Activated B cell treated with CpG ODN at 0.5 μM for 24 hours (primary cell): ENCODE measurements around the gene PLEKHA5. TPM values are rescaled to one million over a fixed set of nuclear protein-coding genes. Genes with fewer than 3 reads are reported as not detected.
"Not testable (repeated sequence)": the region's sequence is repeated elsewhere in the genome, so short reads cannot be mapped to it uniquely, and the experiment has no call there.

Source experiments
- ATAC-seq: fragments of 200-7000 bp; cut with Tn5 transposase; one replicate; pipeline ENCODE4 v1.10.0; 2021; ENCODE audit warnings: low read depth, mild to moderate bottlenecking, moderate library complexity
- CTCF ChIA-PET: fragments of 350-600 bp; sonication (Branson Sonifier 250); formaldehyde crosslinking; loops from one replicate; lab custom pipeline; 2021; ENCODE audit warnings: antibody characterized with exemption; lab: Charles Lee
- POLR2A ChIA-PET: fragments of 350-600 bp; sonication (Branson Sonifier 250); formaldehyde crosslinking; loops from one replicate; lab custom pipeline; 2021; ENCODE audit warnings: antibody characterized with exemption; lab: Charles Lee
- DNase-seq: peaks from one replicate; pipeline ENCODE4 v3.0.0; 2022
- H3K27ac Mint-ChIP-seq: one replicate; pipeline ENCODE4 v1.8.0; 2020; ENCODE audit warnings: mixed read lengths
- H3K27me3 Mint-ChIP-seq: one replicate; pipeline ENCODE4 v1.8.0; 2021; ENCODE audit warnings: mixed read lengths
- H3K36me3 Mint-ChIP-seq: one replicate; pipeline ENCODE4 v1.8.0; 2021; ENCODE audit warnings: low read depth, mixed read lengths
- H3K4me1 Mint-ChIP-seq: one replicate; pipeline ENCODE4 v1.8.0; 2021; ENCODE audit warnings: mixed read lengths
- H3K4me3 Mint-ChIP-seq: one replicate; pipeline ENCODE4 v1.8.0; 2020; ENCODE audit warnings: mild to moderate bottlenecking, mixed read lengths
- H3K9me3 Mint-ChIP-seq: one replicate; pipeline ENCODE4 v1.8.0; 2020; ENCODE audit warnings: mixed read lengths
- intact Hi-C: fragments of 100-400 bp; cut with micrococcal nuclease; formaldehyde crosslinking; loops from one replicate; pipeline ENCODE4 v1.15.1; 2024
- total RNA-seq: library from RNA; stranded (reverse); gene quantifications from 2 replicates; pipeline ENCODE4 v1.2.3, GENCODE V29; 2022
- TF ChIP-seq, protein P1 (sequence below): fragments of 200-600 bp; IDR thresholded peaks from one replicate; pipeline ENCODE4 v1.8.0; 2022; ENCODE audit warnings: antibody characterized with exemption, mild to moderate bottlenecking

The PLEKHA5 gene
- total RNA-seq, 1 donor from 2014 or later, result 0.11 TPM

DNA sequence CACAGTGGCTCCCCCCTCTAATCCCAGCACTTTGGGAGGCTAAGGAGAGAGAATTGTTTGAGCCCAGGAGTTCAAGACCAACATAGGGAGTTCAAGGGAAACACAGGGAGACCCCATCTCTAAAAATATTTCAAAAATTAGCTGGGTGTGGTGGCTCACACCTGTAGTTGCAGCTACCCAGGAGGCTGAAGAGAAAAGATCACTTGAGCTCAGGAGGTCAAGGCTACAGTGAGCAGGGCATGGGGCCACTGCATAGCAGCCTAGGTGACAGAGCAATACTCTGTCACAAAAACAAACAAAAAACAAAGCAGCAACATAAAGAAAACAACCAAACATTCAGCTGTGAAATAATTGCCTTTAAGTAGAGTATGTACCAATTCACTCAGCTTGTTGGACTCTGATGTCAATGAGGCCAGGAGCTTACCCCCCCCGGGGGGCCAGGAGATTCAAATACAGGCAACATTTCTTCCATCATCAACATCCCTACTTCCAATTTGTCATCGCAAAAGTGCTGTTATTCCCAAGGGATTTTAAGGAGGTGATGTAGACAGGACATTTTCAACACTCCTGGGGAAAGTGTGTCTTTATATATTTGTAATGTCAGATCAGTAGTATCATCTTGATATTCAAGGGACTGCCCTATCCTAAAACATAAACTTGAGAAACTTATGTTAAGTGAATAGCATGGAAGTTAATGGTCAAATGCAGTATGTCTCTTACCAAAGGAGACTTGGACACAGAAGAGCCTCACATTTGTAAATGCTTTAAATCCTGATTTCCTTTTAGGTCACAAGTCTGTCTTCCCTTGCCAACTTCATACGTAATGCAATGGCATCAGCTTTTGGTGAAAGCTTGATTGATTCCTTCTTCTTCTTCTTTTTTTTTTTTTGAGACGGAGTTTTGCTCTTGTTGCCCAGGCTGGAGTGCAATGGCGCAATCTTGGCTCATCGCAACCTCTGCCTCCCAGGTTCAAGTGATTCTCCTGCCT, 269.1 kb downstream of the PLEKHA5 start:
- no peak for ATAC-seq
- Mint-ChIP-seq H3K4me3 (no peak overlapping the region), H3K27me3 (no peaks in the 10 kb centered on the region), H3K36me3 (no peaks in the 10 kb centered on the region), H3K27ac (no peak overlapping the region), H3K9me3 (no peaks in the 10 kb centered on the region), H3K4me1 (no peaks in the 10 kb centered on the region)
- ChIA-PET POLR2A (no interaction called here), CTCF (no interaction called here)
- no peak for DNase-seq
- intact Hi-C loops, result no loop called here
- TF ChIP-seq, protein P1, sequence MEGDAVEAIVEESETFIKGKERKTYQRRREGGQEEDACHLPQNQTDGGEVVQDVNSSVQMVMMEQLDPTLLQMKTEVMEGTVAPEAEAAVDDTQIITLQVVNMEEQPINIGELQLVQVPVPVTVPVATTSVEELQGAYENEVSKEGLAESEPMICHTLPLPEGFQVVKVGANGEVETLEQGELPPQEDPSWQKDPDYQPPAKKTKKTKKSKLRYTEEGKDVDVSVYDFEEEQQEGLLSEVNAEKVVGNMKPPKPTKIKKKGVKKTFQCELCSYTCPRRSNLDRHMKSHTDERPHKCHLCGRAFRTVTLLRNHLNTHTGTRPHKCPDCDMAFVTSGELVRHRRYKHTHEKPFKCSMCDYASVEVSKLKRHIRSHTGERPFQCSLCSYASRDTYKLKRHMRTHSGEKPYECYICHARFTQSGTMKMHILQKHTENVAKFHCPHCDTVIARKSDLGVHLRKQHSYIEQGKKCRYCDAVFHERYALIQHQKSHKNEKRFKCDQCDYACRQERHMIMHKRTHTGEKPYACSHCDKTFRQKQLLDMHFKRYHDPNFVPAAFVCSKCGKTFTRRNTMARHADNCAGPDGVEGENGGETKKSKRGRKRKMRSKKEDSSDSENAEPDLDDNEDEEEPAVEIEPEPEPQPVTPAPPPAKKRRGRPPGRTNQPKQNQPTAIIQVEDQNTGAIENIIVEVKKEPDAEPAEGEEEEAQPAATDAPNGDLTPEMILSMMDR, result no peak

DNA sequence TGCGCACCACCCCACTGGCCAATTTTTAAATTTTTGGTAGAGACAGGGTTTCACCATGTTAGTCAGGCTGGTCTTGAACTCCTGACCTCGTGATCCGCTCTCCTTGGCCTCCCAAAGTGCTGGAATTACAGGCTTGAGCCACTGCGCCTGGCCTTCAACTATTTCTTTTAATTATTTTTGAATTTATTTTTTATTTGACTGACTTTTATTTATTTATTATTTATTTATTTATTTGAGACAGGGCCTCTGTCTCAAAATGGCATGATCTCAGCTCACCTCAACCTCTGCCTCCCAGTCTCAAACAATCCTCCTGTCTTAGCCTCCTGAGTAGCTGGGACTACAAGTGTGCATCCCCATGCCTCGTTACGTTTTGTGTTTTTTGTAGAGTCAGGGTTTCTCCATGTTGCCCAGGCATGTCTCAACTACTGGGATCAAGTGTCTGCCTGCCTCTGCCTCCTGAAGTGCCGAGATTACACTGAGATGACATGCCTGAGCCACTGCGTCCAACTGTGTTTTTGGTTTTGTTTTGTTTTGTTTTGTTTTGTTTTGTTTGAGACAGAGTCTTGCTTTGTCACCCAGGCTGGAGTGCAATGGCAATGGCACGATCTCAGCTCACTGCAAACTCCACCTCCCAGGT, 271.2 kb downstream of the PLEKHA5 start:
- DNase-seq, ATAC-seq, POLR2A ChIA-PET, intact Hi-C loops, H3K27ac Mint-ChIP-seq, H3K9me3 Mint-ChIP-seq, H3K36me3 Mint-ChIP-seq, CTCF ChIA-PET, H3K27me3 Mint-ChIP-seq, H3K4me3 Mint-ChIP-seq, H3K4me1 Mint-ChIP-seq: not testable (repeated sequence)

DNA sequence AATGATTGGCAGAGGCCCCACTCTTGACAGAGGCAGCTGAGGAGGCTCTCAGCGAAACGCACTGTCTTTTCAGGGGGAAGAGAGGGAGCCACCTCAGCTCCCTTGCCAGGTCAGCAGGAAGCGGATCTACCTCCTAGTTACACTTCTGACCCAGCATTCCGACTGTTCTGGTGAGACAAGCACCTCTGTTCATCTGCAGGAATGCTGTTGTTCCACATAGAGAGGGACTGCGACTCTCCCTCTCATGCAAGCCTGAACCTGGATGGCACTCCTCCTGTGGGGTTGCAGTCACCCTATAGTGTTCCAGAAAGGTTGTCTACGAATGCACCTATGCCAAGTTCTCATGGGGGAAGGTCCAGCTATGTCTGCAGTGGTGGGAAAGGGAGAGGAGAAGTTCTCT, 272.7 kb downstream of the PLEKHA5 start:
- TF ChIP-seq, protein P1, result no peak
- ChIA-PET POLR2A (no interaction called here), CTCF (no interaction called here)
- ATAC-seq, result no peak
- Mint-ChIP-seq H3K4me1 (no peaks in the 10 kb centered on the region), H3K9me3 (no peaks in the 10 kb centered on the region), H3K27ac (no peak overlapping the region), H3K27me3 (no peaks in the 10 kb centered on the region), H3K36me3 (no peaks in the 10 kb centered on the region), H3K4me3 (no peak overlapping the region)
- no peak for DNase-seq
- intact Hi-C loops, result no loop called here

DNA sequence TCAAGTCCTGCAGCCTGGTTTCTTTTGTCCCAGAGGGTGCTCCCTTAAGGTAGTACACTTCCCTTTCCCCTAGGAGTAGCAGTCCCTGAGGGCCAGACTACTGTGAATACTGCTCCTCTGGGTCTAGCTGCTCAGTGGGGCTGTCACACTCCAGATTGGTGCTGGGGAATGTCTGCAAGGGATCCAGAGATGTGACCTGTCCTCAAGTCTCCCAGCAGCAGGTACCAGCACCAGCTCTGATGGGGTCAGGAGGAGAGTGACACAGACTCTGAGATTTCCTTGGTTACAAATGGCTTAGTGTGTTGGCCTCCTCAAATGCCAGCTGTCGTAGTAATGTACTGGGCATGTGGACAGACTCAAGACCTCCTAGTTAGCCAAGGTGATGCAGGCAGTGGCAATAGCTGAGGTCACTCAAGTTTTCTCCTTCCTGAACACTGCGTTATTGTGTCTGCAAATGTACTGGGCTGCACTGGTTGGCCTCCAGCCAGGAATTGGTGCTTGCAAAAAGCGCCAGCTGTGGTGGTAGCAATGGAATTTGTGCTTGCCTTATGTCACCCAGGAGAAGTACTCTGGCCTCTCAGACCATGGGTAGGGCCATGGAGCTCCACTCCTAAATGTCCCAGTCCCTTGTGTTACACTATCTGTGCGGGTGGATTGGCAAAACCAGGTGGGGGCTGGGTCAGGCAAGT, 273.4 kb downstream of the PLEKHA5 start:
- TF ChIP-seq, protein P1, result no peak
- H3K27me3 Mint-ChIP-seq, result no peaks in the 10 kb centered on the region
- ChIA-PET POLR2A (no interaction called here), CTCF (no interaction called here)
- no peaks in the 10 kb centered on the region for H3K9me3 Mint-ChIP-seq
- H3K36me3 Mint-ChIP-seq, result no peaks in the 10 kb centered on the region
- DNase-seq (no peak), ATAC-seq (no peak)
- H3K4me1 Mint-ChIP-seq, result no peaks in the 10 kb centered on the region
- no peak overlapping the region for H3K4me3 Mint-ChIP-seq
- no peak overlapping the region for H3K27ac Mint-ChIP-seq
- intact Hi-C loops, result no loop called here

DNA sequence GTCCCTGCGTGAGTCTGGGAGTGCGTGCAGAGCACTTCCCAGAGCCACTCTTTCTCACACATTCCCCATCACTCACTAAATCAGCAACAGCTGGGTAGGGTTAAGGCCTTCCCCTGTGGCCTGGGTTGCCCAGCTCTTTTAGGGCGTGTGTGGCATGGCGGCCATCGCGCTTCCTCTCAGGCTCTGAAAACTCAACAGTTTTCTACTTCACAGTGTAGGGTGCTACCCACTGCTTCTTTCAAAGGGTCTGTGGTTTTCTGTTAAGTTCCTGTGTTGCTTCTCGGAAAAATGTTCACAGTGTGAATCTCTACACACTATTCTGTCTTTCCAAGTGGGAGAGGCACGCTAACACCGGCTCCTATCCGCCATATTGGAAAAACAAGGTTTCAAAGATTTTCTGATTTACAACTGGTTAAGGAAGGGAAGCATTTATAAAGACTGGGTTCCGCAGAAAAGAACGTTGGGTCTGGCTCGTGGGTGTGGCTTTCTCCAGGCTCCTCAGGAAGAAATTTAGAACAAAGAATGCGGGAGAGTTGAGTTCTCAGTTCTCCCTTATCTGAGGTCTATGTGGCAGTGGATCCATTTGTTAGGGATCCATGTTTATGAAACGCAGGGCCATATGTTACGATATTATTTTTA, 274.8 kb downstream of the PLEKHA5 start:
- H3K4me1 Mint-ChIP-seq, result no peaks in the 10 kb centered on the region
- intact Hi-C loops, result no loop called here
- no peak overlapping the region for H3K27ac Mint-ChIP-seq
- H3K27me3 Mint-ChIP-seq, result peaks cover 1% of the 10 kb centered on the region
- DNase-seq (no peak), ATAC-seq (no peak)
- TF ChIP-seq, protein P1, result no peak
- no peaks in the 10 kb centered on the region for H3K36me3 Mint-ChIP-seq
- ChIA-PET POLR2A (no interaction called here), CTCF (no interaction called here)
- H3K9me3 Mint-ChIP-seq, result no peaks in the 10 kb centered on the region
- H3K4me3 Mint-ChIP-seq, result no peak overlapping the region
